HG02981 (cell line): ENCODE results near the gene NDC80.
A peak's percentile ranks its signal among the peaks of the same experiment; 100 is the strongest.

ENCODE experiments used
- ATAC-seq: cut with Tn5 transposase; IDR thresholded peaks from one replicate; pipeline ENCODE4 v1.9.1; 2021; ENCODE audit warnings: mild to moderate bottlenecking, moderate library complexity; ENCODE audit not compliant: unreplicated experiment

The NDC80 gene

GRCh38 chr18:2555895-2556294 lies 15.5 kb upstream of the NDC80 start:
- no peak for ATAC-seq

GRCh38 chr18:2557536-2557935 lies 13.8 kb upstream of the NDC80 start:
- ATAC-seq = no peak

- peak; percentile 70 for ATAC-seq
These were observed 12.1 kb upstream of the NDC80 start for GRCh38 chr18:2559249-2559648.

- ATAC-seq = no peak
These were observed 7.0 kb upstream of the NDC80 start for GRCh38 chr18:2564373-2564772.

GRCh38 chr18:2568129-2568528 lies 3.2 kb upstream of the NDC80 start:
- ATAC-seq = no peak

- ATAC-seq = no peak
These were observed 2.8 kb upstream of the NDC80 start for GRCh38 chr18:2568605-2569004.

GRCh38 chr18:2569338-2570207 lies 1.8 kb upstream of the NDC80 start:
- no peak for ATAC-seq

- peak; percentile 38 for ATAC-seq
These were observed 571 bp upstream of the NDC80 start for GRCh38 chr18:2570772-2571199.

- no peak for ATAC-seq
These were observed 813 bp downstream of the NDC80 start for GRCh38 chr18:2572171-2572569.

GRCh38 chr18:2572892-2573291 lies 1.5 kb downstream of the NDC80 start:
- no peak for ATAC-seq

GRCh38 chr18:2573408-2573807 lies 2.1 kb downstream of the NDC80 start:
- ATAC-seq = no peak

GRCh38 chr18:2587788-2588187 lies 16.4 kb downstream of the NDC80 start:
- no peak for ATAC-seq

GRCh38 chr18:2588666-2589344 lies 17.4 kb downstream of the NDC80 start:
- no peak for ATAC-seq

- no peak for ATAC-seq
These were observed 18.1 kb downstream of the NDC80 start for GRCh38 chr18:2589345-2590068.

GRCh38 chr18:2590303-2590702 lies 18.9 kb downstream of the NDC80 start:
- no peak for ATAC-seq

- ATAC-seq = no peak
These were observed 26.3 kb downstream of the NDC80 start for GRCh38 chr18:2597639-2598038.

GRCh38 chr18:2602844-2603243 lies 31.5 kb downstream of the NDC80 start:
- no peak for ATAC-seq

- ATAC-seq = no peak
These were observed 35.0 kb downstream of the NDC80 start for GRCh38 chr18:2606335-2606734.

- ATAC-seq = no peak
These were observed 38.2 kb downstream of the NDC80 start for GRCh38 chr18:2609604-2610003.

GRCh38 chr18:2610549-2610948 lies 39.2 kb downstream of the NDC80 start:
- no peak for ATAC-seq

GRCh38 chr18:2612996-2613395 lies 41.6 kb downstream of the NDC80 start:
- ATAC-seq = no peak
